ENCODE measurements around the gene APLNR. TPM values are rescaled to one million over a fixed set of nuclear protein-coding genes. Genes with fewer than 3 reads are reported as not detected.

APLNR gene
- total and polyA plus RNA-seq, 2 donors (not counting 1 experiment from before 2014, with no cell fraction given) = not detected

GRCh38 chr11:57216463-57216862, 20.6 kb downstream of the APLNR start:
- no peak overlapping the region for H3K9ac ChIP-seq (ENCODE audit: low read length)
- no peak overlapping the region for H3K27ac ChIP-seq (ENCODE audit: low read length in 2 of 2)
- Mint-ChIP-seq H3K4me1 (no peaks in the 10 kb centered on the region), H3K4me3 (no peak overlapping the region), H3K27me3 (peaks cover 12% of the 10 kb centered on the region), H3K9me3 (ENCODE audit: insufficient read depth) (no peaks in the 10 kb centered on the region), H3K27ac (no peak overlapping the region)
- H2AFZ ChIP-seq (ENCODE audit: insufficient read depth, low read depth, low read length, poor library complexity, severe bottlenecking) = no peak overlapping the region
- H3K4me2 ChIP-seq (replicated peaks; ENCODE audit: low read depth, low read length, poor library complexity, severe bottlenecking) = no peak overlapping the region
- H3K9me3 ChIP-seq (ENCODE audit: control extremely low read depth in 1 of 3, control insufficient read depth in 2 of 3, insufficient read depth in 1 of 3, low read length in 2 of 3) = no peaks in the 10 kb centered on the region
- TF ChIP-seq EZH2 (IDR thresholded peaks at IDR 0.05; ENCODE audit: borderline replicate concordance, insufficient read depth, low read depth, low read length, poor library complexity, severe bottlenecking) = no peak
- no peak for TF ChIP-seq CTCF (IDR thresholded peaks at IDR 0.05)
- H4K20me1 ChIP-seq (ENCODE audit: control insufficient read depth, insufficient read depth, low read length, poor library complexity, severe bottlenecking) = no peaks in the 10 kb centered on the region
- POLR2A ChIA-PET = no interaction called here
- intact Hi-C loops (cut with micrococcal nuclease) = no loop called here
- H3K79me2 ChIP-seq (ENCODE audit: control insufficient read depth, insufficient read depth, low read length) = no peaks in the 10 kb centered on the region
- H3K36me3 ChIP-seq (replicated peaks in 1 of 2; ENCODE audit: control extremely low read depth in 1 of 2, control insufficient read depth in 1 of 2, extremely low read depth in 1 of 2, insufficient read depth in 2 of 2, low read length in 1 of 2) = no peaks in the 10 kb centered on the region
- H3K4me1 ChIP-seq (ENCODE audit: control insufficient read depth in 2 of 2, insufficient read depth in 2 of 2, low read length in 2 of 2) = no peaks in the 10 kb centered on the region
- DNase-seq (no peak), ATAC-seq (ENCODE audit: low read depth) (no peak)
- H3K27me3 ChIP-seq (replicated peaks in 1 of 4; ENCODE audit: control extremely low read depth in 1 of 4, control insufficient read depth in 3 of 4, insufficient read depth in 4 of 4, low read length in 3 of 4) = no peaks in the 10 kb centered on the region
- no CpG with 5 or more reads among the region's 4 CpGs for WGBS (ENCODE audit: insufficient coverage)
- no peak overlapping the region for H3K4me3 ChIP-seq (ENCODE audit: control extremely low read depth in 1 of 5, extremely low read depth in 1 of 5, insufficient read depth in 1 of 5, low read depth in 2 of 5, low read length in 4 of 5)
- CTCF ChIA-PET = no interaction called here

GRCh38 chr11:57214494-57214893, 22.6 kb downstream of the APLNR start:
- peaks cover 17% of the 10 kb centered on the region for H3K27me3 Mint-ChIP-seq
- Histone ChIP-seq H3K9ac (ENCODE audit: low read length) (no peak overlapping the region), H3K27ac (ENCODE audit: low read length in 2 of 2) (no peak overlapping the region), H3K4me2 (replicated peaks; ENCODE audit: low read depth, low read length, poor library complexity, severe bottlenecking) (no peak overlapping the region), H3K27me3 (replicated peaks in 1 of 4; ENCODE audit: control extremely low read depth in 1 of 4, control insufficient read depth in 3 of 4, insufficient read depth in 4 of 4, low read length in 3 of 4) (peaks cover 0 to 4% (median 0%) of the 10 kb centered on the region in 4 experiments), H3K79me2 (ENCODE audit: control insufficient read depth, insufficient read depth, low read length) (no peaks in the 10 kb centered on the region), H4K20me1 (ENCODE audit: control insufficient read depth, insufficient read depth, low read length, poor library complexity, severe bottlenecking) (no peaks in the 10 kb centered on the region), H3K4me3 (ENCODE audit: control extremely low read depth in 1 of 5, extremely low read depth in 1 of 5, insufficient read depth in 1 of 5, low read depth in 2 of 5, low read length in 4 of 5) (no peak overlapping the region), H3K36me3 (replicated peaks in 1 of 2; ENCODE audit: control extremely low read depth in 1 of 2, control insufficient read depth in 1 of 2, extremely low read depth in 1 of 2, insufficient read depth in 2 of 2, low read length in 1 of 2) (no peaks in the 10 kb centered on the region), H2AFZ (ENCODE audit: insufficient read depth, low read depth, low read length, poor library complexity, severe bottlenecking) (no peak overlapping the region), H3K4me1 (ENCODE audit: control insufficient read depth in 2 of 2, insufficient read depth in 2 of 2, low read length in 2 of 2) (no peaks in the 10 kb centered on the region), H3K9me3 (ENCODE audit: control extremely low read depth in 1 of 3, control insufficient read depth in 2 of 3, insufficient read depth in 1 of 3, low read length in 2 of 3) (no peaks in the 10 kb centered on the region)
- ATAC-seq (ENCODE audit: low read depth) (no peak), DNase-seq (no peak)
- ChIA-PET POLR2A (no interaction called here), CTCF (no interaction called here)
- no CpG with 5 or more reads among the region's 3 CpGs for WGBS (ENCODE audit: insufficient coverage)
- no peaks in the 10 kb centered on the region for H3K4me1 Mint-ChIP-seq
- H3K27ac Mint-ChIP-seq = no peak overlapping the region
- H3K9me3 Mint-ChIP-seq (ENCODE audit: insufficient read depth) = no peaks in the 10 kb centered on the region
- no peak for TF ChIP-seq EZH2 (IDR thresholded peaks at IDR 0.05; ENCODE audit: borderline replicate concordance, insufficient read depth, low read depth, low read length, poor library complexity, severe bottlenecking)
- TF ChIP-seq CTCF (IDR thresholded peaks at IDR 0.05) = no peak
- intact Hi-C loops (cut with micrococcal nuclease) = no loop called here
- no peak overlapping the region for H3K4me3 Mint-ChIP-seq
